Globus pallidus (tissue), 1 donor: ENCODE results near the gene TNNC2.
A peak's percentile ranks its signal among the peaks of the same experiment; 100 is the strongest.
"Not testable (repeated sequence)": the region's sequence is repeated elsewhere in the genome, so short reads cannot be mapped to it uniquely, and the experiment has no call there.

Source experiments
- DNase-seq: peaks from one replicate; pipeline ENCODE4 v3.0.0-alpha.2; 2015; ENCODE audit warnings: low spot score

Gene TNNC2

DNA sequence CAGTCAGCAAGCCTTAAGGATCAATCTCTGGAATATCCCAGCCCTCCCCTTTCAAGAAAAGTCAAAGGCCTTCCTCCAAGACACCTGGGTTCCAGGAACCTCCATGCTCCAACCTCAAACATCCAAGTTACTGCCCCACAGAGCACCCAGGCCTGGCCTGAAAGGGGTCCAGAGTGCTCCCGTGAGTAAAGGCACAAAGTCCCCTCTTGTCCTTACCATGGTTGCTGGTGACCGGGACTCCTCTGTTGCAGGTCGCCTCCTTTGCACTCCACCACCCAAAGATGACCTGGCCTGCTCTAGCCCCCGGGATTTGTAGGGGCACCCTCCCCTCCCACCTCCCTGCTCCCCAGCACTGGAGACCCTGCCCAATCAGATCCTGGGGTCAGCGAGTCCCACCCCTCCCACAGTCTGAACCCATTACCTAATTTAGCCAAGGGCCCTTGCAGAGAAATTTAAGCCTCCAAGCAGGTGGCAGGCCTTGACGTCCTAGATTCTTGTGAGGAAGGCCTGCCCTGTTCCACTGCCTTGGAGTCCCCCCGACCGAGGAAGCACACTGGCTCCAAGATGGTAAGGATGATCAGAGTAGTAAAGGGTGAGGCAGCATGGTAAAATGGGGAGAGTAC, at the start of gene TNNC2:
TNNC2 (minus strand) TSS at position 283 of the 623 bp plus-strand sequence; CDS start at position 219, 64 bp downstream.
- DNase-seq = no peak

DNA sequence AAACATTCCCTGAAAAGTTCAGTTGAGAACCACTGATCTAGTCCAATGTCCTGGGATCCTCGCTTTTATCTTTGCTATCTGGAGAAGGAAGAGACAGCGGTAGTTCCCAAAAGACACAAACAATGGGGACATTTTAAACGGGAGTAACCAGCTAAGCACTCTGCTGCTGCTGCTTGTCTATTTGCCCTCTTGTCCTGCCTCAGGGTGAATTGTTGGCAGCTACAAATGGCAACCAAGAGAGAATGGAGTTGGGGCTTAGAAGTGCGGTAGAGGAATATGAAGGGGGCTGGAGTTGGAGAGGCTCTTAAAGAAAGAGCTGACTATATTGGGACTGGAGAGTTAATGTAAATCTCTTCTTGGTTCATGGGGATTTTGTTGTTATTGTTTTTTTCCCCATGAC, 47.5 kb upstream of the TNNC2 start:
- DNase-seq = no peak

DNA sequence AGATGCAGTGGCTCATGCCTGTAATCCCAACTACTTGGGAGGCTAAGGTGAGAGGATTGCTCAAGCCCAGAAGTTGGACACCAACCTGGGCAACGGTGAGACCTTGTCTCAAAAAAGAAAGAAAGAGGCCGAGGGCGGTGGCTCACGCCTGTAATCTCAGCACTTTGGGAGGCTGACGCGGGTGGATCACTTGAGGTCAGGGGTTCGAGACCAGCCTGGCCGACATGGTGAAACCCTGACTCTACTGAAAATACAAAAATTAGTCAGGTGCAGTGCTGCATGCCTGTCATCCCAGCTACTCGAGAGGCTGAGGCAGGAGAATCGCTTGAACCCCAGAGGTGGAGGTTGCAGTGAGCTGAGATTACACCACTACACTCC, 47.0 kb upstream of the TNNC2 start:
- not testable (repeated sequence) for DNase-seq

DNA sequence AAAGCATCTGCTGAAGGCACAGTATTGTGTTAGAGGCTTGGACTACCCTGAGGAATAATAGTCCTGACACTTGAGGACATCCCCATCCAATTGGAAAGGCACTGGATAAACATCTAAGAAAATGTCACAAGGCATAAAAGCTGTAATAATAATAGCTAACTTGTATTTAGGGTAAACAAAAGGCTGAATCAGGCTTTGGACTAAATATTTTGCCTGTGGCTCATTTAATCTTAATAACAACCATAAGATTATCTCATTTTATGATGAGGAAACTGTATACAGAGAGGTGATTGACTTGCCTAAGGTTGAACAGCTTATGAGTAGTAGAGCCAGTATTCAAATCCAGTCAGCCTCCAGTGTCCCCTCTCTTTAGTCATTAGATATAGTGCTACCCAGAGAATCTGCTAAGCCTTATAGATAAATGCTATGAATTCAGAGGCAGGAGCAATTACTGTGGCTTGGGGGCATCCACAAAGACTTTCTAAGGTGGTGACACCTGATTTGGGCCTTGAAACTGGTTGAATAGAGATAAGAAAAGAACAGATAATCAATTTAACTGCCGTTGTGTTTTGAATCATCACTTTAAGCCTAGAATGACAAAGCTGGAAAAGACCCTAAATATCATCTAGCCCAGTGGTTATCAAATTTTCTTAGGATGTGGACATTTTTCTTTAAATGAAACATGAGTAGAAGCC, 46.4 kb upstream of the TNNC2 start:
- DNase-seq = no peak

DNA sequence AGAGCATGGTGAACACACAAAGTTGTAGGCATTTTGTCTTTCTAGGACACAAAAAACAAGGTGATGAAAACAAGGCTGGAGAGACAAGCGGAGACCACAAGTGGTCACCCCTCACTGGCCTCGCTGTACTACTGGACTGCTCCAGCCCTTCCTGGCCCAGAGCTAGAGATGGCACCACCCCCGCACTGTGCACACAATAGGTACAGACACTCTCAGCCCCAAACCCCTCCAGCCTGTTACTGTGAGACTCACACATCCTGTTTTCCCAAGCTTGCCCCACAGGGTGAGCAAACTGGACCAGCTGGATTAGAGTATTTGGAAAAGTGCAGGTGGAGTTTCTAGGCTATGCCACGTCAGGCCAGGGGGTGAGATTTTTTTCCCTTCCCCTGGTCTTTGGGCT, 45.5 kb upstream of the TNNC2 start:
- no peak for DNase-seq

DNA sequence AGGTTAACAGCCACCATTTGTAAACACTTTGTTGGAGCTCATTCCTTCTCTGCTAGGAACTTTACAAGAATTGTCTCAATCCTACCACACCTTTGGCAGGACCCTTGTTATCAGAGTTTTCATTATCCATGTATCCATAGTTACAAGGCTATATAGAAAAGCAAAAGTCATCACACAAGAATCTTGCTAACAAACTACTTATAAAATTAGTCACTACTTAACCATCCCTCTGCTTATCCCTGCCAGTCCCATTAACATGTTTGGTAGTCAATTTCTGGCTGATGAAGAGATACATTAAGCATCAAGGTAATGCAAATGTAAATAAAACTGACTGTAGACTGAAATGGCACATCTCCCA, 40.7 kb upstream of the TNNC2 start:
- DNase-seq = no peak

DNA sequence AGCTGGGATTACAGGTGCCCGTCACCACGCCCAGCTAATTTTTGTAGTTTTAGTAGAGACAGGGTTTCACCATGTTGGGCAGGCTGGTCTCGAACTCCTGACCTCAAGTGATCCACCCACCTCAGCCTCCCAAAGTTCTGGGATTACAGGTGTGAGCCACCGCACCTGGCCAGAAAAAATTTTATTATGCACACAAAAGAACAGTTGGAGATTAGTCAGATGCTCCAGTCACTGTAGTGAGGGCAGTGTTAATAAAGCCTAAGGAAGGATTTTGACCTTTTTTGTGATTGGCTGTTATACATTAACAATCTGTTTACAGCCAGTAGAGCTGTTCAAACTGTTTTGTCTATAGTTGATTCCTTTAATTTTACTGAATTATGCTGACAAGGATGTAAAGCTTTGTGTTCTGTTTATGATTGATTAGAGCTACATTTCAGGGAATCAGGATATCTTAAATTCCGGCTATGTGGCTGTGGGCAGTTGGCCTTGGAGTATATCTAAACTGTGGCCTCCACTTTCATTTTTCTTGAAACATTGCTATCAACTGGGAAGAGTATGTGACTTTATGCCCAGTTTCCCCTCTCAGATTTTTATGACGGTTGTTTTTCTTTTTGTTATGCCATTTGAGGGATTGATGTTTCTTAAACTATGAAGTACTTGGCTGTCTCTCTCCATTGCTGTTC, 40.2 kb upstream of the TNNC2 start:
- no peak for DNase-seq

DNA sequence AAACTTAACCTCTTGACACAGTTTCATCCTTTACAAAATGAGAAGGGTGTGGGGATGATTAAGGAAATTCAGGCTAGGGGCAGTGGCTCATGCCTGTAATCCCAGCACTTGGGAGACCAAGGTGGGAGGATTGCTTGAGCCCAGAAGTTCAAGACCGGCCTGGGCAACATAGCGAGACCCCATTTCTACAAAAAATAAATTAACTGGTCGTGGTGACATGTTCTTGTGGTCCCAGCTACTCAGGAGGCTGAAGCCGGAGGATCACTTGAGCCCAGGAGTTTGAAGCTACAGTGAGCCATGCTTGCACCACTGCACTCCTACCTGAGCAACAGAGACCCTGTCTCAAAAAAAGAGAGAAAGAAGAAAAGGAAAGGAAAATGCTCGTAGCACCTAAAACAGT, 39.3 kb upstream of the TNNC2 start:
- no peak for DNase-seq

DNA sequence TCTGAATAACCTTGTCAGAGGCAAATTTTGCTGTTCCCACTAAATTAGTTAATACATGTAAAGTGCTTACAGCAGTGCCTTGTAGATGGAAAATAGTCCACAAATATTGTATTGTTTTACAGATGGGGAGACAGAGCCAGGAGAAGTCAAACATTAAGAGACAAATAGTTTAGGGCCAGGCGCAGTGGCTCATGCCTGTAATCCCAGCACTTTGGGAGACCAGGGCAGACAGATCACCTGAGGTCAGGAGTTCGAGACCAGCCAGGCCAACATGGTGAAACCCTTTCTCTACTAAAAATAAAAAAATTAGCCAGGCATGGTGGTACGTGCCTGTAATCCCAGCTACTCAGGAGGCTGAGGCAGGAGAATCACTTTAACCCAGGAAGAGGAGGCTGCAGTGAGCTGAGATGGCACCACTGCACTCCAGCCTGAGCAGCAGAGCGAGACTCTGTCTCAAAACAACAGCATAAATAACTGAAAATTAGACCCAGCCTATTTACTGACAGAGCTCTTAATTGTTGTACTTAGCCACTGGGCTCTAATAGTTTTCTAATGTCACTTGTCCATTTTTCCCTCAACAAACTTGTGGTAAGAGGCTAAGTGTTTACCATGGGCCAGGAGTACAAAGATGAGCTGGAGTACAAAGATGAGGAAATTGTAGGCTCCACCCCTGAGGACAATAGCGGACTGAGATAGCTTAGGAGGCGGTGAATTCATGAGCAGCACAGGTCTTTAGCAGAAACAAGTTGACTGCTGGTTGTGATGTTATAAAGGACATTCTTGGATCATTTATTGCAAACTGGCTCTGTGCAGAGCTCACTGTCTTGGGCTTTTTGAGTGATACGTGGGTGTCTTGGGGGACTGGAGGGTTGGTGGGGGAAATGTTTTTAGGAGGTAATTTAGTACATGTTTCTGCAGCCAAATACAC, 36.7 kb upstream of the TNNC2 start:
- no peak for DNase-seq

DNA sequence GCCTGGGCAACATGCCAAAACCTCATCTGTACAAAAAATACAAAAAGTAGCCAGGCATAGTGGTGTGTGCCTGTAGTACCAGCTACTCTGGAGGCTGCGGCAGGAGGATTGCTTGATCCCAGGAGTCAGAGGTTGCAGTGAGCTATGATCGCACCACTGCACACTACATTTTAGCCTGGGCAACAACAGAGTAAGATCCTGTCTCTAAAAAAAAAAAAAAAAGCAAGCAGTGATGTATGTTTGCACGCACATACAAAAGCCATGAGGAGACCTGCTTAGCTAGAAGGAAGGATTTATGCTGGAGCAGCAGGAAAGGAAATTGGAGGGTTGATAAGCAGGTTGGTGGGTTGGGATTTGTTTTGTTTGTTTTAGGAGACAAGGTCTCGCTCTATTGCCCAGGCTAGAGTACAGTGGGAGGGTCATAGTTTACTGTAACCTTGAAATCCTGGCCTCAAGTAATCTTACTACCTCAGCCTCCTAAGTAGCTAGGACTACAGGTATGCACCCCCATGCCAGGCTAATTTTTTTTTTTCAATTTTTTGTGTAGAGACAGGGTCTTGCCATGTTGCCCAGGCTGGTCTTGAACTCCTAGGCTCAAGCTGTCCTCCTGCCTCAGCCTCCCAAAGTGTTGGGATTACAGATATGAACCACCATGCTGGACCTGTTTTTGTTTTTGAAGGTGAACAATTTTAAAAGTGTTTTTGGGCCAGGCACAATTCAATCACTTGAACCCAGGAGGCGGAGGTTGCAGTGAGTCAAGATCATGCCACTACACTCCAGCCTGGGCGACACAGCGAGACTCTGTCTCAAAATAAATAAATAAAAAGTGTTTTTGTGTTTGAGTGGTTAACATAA, 34.3 kb upstream of the TNNC2 start:
- no peak for DNase-seq

DNA sequence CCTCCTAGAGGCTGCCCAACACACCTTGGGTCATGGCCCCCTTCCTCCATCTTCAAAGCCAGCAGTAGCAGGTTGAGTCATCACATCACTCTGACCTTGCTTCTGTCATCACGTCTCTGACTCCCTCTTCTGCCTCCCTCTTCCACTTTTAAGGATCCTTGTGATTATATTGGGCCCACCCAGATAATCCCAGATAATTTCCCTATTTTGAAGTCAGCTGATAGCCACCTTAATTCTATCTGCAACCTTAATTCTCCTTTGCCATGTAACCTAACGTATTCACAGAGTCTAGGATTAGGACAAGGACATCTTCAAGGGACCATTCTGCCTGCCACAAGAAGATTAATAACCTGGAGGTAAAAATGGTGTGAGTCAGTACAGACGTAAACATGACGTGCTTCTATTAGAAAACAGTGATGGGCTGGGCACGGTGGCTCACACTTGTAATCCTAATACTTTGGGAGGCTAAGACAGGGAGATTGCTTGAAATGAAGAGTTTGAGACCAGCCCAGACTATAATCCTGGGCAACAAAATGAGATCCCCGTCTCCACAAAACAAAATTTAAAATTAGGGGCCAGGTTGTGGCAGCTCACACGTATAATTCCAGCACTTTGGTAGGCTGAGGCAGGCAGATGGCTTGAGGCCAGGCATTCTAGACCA, 33.6 kb upstream of the TNNC2 start:
- DNase-seq = no peak

DNA sequence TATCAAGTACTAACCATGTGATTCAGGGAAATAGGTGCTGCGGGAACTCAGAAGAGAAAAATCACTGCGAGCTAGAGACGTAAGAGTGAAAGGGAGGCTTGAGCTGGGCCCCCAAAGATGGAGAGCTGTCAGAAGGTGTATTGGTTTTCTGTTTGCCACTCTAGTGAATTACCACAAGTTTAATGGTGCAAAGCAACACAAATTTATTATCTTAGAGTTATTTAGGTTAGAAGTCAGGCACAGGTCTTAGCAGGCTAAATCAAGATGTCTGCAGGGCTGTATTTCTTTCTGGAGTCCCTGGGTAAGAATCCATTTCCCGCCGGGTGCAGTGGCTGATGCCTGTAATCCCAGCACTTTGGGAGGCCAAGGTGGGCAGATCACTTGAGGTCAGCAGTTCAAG, 32.8 kb upstream of the TNNC2 start:
- no peak for DNase-seq

DNA sequence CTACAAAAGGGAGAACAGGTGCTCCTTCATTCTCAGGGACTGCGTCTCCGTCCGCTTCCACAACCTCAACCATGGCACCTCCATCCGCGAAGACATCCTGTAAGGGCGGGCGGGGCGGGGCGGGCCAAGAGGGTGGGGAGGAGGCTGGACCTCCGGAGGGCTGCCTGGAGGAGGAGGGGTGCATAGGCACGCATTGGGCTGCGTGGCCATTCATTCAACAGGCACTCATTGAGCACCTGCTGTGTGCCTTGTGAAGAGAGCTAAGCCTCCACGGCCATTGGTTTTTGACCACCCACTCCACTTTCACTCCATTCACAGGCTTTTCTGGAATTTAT, 30.7 kb upstream of the TNNC2 start:
- no peak for DNase-seq

DNA sequence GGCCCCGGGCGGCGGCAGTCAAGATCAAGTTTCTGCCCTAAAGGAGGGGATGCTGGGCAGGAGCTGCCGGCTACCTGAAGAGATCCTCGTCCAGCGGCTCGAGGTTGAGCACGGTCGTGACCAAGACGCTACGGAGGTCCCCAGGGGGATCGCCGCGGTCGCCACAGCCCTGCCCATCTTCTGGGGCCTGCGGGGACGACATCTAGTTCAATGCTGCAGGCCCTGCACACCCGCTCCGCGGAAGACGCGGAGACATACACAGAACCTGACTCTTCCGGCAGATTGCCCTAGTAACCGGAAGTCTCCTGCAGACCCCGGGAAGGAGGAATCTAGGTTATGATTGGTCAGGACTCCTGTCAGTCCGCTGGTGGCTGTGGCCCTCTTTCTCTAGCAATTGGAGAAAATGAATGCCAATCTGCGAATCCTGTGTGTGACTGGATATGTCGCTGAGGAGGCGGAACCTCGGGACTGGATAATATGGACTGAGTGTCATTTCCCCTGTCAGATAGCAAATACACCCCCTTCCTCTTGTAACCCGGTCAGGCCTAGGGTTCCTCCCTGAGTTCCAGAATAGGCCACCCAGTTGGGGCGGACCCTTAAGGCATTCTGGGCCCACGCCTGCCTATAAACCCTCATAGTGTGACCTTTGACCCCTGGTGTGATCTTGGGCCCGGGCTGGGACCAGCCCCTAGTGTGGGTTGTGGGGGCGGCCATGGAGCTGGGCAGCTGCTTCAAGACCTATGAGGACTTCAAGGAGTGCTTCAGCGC, 30.2 kb upstream of the TNNC2 start, which contains the start of the genes ACOT8 and ZSWIM3:
ACOT8 (minus strand) TSS at position 279 of the 768 bp plus-strand sequence; CDS start at position 202, 77 bp downstream.
ZSWIM3 (plus strand) TSS at position 501 of the 768 bp plus-strand sequence; CDS start at position 713, 212 bp downstream.
- peak; percentile 99 for DNase-seq

DNA sequence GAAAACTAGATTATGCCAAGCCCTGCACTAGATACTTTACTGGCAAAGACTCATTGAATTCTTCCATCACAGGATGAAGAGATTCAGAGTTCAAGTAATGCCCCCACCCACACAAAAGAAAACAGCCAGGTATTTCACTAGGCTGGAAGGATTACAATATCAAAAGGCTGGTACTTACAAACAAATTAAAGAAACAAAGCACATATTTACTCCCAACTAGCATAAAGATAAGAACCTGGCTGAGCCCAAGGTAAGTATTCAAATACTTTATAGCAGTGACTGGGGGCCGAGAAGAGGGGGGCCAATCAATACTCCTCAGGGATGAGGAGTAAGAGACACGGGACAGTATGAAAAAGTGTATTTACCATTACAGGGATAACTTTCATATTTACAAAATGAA, 26.4 kb upstream of the TNNC2 start:
- no peak for DNase-seq

DNA sequence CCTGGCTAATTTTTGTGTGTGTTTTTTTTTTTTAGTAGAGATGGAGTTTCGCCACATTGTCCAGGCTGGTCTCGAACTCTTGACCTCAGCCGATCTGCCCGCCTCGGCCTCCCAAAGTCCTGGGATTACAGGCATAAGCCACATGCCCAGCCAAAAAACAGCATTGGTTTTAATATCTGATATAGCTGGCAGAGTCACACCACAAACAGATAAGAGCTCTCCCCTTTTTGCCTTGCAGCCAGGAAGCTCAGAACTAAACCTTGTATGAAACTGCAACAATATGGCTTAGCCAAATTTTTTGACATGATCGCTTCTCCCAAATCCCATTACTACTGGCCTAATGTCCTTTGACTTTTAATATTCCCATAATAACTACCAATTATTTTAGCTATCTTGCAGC, 25.2 kb upstream of the TNNC2 start:
- no peak for DNase-seq

DNA sequence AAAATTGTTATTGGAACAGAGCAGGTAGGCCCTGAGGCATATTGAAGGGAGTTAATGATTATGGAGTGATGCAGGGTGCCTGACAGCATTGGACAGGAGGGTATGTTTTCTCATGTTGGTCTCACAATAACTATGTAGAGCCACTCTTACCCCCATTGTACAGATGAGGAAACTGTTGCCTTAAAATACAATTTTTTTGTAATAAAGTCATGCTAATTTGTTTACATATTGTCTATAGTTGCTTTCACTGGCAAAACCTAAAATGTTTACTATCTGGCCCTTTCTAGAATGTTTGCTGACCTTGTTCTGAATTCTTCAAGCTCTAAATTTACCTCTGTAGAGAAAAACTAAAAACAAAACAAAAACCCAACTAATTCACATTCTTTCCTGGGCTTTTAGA, 24.4 kb upstream of the TNNC2 start:
- no peak for DNase-seq

DNA sequence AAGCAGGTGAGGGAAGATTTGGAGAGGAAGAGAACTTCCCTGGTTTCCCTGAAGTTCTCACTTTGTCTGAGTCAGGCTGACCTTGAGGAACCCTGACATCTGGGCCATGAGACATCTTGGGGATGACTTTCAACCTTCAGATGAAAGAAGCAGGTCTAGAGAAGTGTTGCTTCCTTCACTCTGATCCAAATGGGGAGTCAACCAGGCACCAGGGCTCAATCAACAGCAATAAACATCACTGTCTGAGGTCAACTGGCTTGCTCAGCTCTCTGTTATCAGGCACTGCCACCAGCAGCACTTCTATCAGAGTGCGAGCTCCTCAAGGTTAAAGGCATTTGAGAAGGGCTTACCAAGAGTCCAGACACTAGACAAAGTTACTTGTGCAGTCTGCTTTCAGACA, 23.8 kb upstream of the TNNC2 start:
- DNase-seq = no peak

DNA sequence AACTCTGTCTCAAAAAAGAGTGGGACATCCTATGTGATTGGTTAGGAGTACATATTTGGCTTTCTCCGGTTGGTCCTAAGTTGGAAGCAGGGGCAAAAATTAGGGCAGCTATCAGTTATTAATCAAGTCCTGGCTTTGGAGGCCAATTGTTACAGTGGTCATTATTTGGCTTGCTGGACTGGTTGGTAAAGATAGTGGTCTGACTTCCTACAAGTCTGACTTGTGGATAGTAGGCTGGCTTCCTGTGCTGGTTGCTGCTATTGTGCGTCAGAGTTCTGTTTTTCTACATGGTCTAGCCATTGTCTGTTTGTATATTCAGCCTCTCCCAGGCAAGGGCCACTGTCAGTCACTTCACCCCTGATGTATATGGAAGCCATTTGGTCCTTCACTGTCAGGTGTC, 23.1 kb upstream of the TNNC2 start:
- no peak for DNase-seq

DNA sequence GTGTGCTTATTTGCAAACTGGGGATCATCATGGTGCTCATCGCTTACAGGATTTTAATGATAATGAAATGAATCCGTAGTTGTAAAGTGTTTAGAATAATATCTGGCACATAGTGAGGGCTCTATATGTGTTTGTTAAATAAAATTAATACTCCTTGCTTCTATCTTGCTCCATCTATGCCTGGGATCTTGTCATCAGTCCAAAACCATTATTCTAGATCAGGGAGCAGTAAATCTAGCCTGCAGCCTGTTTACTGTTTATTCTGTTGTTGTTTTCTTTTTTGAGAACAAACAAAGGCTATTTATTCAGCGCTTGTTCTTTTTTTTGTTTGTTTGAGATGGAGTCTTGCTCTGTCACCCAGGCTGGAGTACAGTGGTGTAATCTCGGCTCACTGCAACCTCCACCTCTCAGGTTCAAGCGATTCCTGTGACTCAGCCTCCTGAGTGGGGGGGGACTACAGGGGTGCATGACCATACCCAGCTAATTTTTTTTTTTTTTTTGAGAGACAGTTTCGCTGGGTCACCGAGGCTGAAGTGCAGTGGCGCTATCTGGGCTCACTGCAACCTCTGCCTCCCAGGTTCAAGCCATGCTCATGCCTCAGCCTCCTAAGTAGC, 22.0 kb upstream of the TNNC2 start:
- no peak for DNase-seq
